Right lobe of liver (tissue), 4 donors: ENCODE results near the gene CR1L.
"Not testable (repeated sequence)": the region's sequence is repeated elsewhere in the genome, so short reads cannot be mapped to it uniquely, and the experiment has no call there.

Experiments
- POLR2A ChIP-seq: fragments of 450-650 bp; IDR thresholded peaks from one replicate; pipeline ENCODE4 v1.6.1; 2017; ENCODE audit warnings: antibody characterized with exemption, mild to moderate bottlenecking
- TF ChIP-seq, protein P1 (sequence below), 4 donors: fragments of 200-600 bp in 3 of 4; fragments of 450-650 bp in 1 of 4; IDR thresholded peaks; one replicate each; pipeline versions ENCODE4 v1.5.1 to v1.8.0; 2016 to 2022; ENCODE audit warnings: antibody characterized with exemption in 4 of 4, mild to moderate bottlenecking in 2 of 4
- donor health status: DM: no; HTN: no; CAD: no.
- donor health status: DM: no; HTN: no; CAD: no.
- donor health status: DM: no; HTN: yes; CAD: no.

DNA sequence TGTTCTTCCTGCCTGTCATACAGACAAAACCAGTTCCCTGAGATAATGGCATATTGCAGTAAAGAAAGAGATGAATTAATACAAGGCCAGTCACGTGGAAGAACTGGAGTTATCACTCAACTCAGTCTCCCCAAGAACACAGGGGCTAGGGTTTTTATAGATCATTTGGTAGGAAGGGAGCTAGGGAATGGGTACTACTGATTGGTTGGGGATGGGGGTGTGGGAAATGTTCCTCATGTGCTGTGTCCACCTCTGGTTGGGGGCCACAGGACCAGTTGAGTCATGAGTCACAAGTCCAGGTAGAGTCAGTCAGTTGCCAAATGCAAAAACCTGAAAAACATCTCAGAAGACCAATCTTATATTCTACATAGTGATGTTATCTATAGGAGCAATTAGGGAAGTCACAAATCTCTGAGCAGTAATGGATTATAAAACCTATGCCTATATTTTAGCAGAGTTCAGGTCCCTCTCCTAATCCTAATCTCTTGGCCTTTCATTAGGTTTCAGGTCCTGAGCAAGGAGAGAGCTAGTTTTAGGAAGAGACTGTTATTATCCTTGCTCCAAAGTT is 19.3 kb upstream of the CR1L start:
- not testable (repeated sequence) for TF ChIP-seq POLR2A
- TF ChIP-seq, protein P1, sequence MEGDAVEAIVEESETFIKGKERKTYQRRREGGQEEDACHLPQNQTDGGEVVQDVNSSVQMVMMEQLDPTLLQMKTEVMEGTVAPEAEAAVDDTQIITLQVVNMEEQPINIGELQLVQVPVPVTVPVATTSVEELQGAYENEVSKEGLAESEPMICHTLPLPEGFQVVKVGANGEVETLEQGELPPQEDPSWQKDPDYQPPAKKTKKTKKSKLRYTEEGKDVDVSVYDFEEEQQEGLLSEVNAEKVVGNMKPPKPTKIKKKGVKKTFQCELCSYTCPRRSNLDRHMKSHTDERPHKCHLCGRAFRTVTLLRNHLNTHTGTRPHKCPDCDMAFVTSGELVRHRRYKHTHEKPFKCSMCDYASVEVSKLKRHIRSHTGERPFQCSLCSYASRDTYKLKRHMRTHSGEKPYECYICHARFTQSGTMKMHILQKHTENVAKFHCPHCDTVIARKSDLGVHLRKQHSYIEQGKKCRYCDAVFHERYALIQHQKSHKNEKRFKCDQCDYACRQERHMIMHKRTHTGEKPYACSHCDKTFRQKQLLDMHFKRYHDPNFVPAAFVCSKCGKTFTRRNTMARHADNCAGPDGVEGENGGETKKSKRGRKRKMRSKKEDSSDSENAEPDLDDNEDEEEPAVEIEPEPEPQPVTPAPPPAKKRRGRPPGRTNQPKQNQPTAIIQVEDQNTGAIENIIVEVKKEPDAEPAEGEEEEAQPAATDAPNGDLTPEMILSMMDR (IDR thresholded peaks at IDR 0.05): not testable (repeated sequence)
